Measurements from ENCODE around the gene INSR.

Gene INSR

GRCh38 chr19:7262470-7262869 lies 31.7 kb downstream of the INSR start:
- in situ Hi-C loops (cut with MboI; ENCODE audit: low pct_unique_long_range_greater_than_20kb, low sequenced_read_pairs): no loop called here
- no peak for DNase-seq

- DNase-seq: no peak
- in situ Hi-C loops (cut with MboI; ENCODE audit: low pct_unique_long_range_greater_than_20kb, low sequenced_read_pairs): no loop called here
These were observed 34.1 kb downstream of the INSR start for GRCh38 chr19:7260161-7260560.

GRCh38 chr19:7258840-7259395 lies 35.3 kb downstream of the INSR start:
- in situ Hi-C loops (cut with MboI; ENCODE audit: low pct_unique_long_range_greater_than_20kb, low sequenced_read_pairs): no loop called here

GRCh38 chr19:7258041-7258839 lies 36.0 kb downstream of the INSR start:
- no peak for DNase-seq
- in situ Hi-C loops (cut with MboI; ENCODE audit: low pct_unique_long_range_greater_than_20kb, low sequenced_read_pairs): no loop called here

More at GRCh38 chr19:7258840-7259395, 35.3 kb downstream of the INSR start:
- no peak for DNase-seq

GRCh38 chr19:7257148-7258040 lies 36.8 kb downstream of the INSR start:
- in situ Hi-C loops (cut with MboI; ENCODE audit: low pct_unique_long_range_greater_than_20kb, low sequenced_read_pairs): no loop called here
- no peak for DNase-seq

- DNase-seq: no peak
- in situ Hi-C loops (cut with MboI; ENCODE audit: low pct_unique_long_range_greater_than_20kb, low sequenced_read_pairs): no loop called here
These were observed 38.6 kb downstream of the INSR start for GRCh38 chr19:7255631-7256030.

GRCh38 chr19:7255119-7255518 lies 39.1 kb downstream of the INSR start:
- no peak for DNase-seq
- in situ Hi-C loops (cut with MboI; ENCODE audit: low pct_unique_long_range_greater_than_20kb, low sequenced_read_pairs): no loop called here

- DNase-seq: no peak
- in situ Hi-C loops (cut with MboI; ENCODE audit: low pct_unique_long_range_greater_than_20kb, low sequenced_read_pairs): no loop called here
These were observed 39.6 kb downstream of the INSR start for GRCh38 chr19:7254590-7254989.

GRCh38 chr19:7252364-7252763 lies 41.9 kb downstream of the INSR start:
- in situ Hi-C loops (cut with MboI; ENCODE audit: low pct_unique_long_range_greater_than_20kb, low sequenced_read_pairs): no loop called here
- no peak for DNase-seq

GRCh38 chr19:7251494-7251893 lies 42.7 kb downstream of the INSR start:
- in situ Hi-C loops (cut with MboI; ENCODE audit: low pct_unique_long_range_greater_than_20kb, low sequenced_read_pairs): no loop called here
- peak; percentile 35 for DNase-seq

- in situ Hi-C loops (cut with MboI; ENCODE audit: low pct_unique_long_range_greater_than_20kb, low sequenced_read_pairs): no loop called here
- DNase-seq: no peak
These were observed 43.3 kb downstream of the INSR start for GRCh38 chr19:7250951-7251350.

- no peak for DNase-seq
- in situ Hi-C loops (cut with MboI; ENCODE audit: low pct_unique_long_range_greater_than_20kb, low sequenced_read_pairs): no loop called here
These were observed 44.1 kb downstream of the INSR start for GRCh38 chr19:7250057-7250596.

GRCh38 chr19:7247155-7247554 lies 47.1 kb downstream of the INSR start:
- in situ Hi-C loops (cut with MboI; ENCODE audit: low pct_unique_long_range_greater_than_20kb, low sequenced_read_pairs): no loop called here
- DNase-seq: no peak

- no peak for DNase-seq
- in situ Hi-C loops (cut with MboI; ENCODE audit: low pct_unique_long_range_greater_than_20kb, low sequenced_read_pairs): no loop called here
These were observed 47.6 kb downstream of the INSR start for GRCh38 chr19:7246601-7247000.

- DNase-seq: no peak
- in situ Hi-C loops (cut with MboI; ENCODE audit: low pct_unique_long_range_greater_than_20kb, low sequenced_read_pairs): no loop called here
These were observed 51.5 kb downstream of the INSR start for GRCh38 chr19:7242601-7243258.

- no peak for DNase-seq
- in situ Hi-C loops (cut with MboI; ENCODE audit: low pct_unique_long_range_greater_than_20kb, low sequenced_read_pairs): no loop called here
These were observed 56.2 kb downstream of the INSR start for GRCh38 chr19:7238051-7238450.

- no peak for DNase-seq
These were observed 58.1 kb downstream of the INSR start for GRCh38 chr19:7236153-7236552.

GRCh38 chr19:7230826-7231225 lies 63.4 kb downstream of the INSR start:
- in situ Hi-C loops (cut with MboI; ENCODE audit: low pct_unique_long_range_greater_than_20kb, low sequenced_read_pairs): no loop called here
- DNase-seq: no peak

More at GRCh38 chr19:7236153-7236552, 58.1 kb downstream of the INSR start:
- in situ Hi-C loops (cut with MboI; ENCODE audit: low pct_unique_long_range_greater_than_20kb, low sequenced_read_pairs): no loop called here

GRCh38 chr19:7229735-7230134 lies 64.5 kb downstream of the INSR start:
- no peak for DNase-seq
- in situ Hi-C loops (cut with MboI; ENCODE audit: low pct_unique_long_range_greater_than_20kb, low sequenced_read_pairs): no loop called here

Measured in KBM-7 (cell line).